HFFc6 (cell line): ENCODE measurements around the gene NSUN3. TPM values are rescaled to one million over a fixed set of nuclear protein-coding genes. Genes with fewer than 3 reads are reported as not detected.
A peak's percentile ranks its signal among the peaks of the same experiment; 100 is the strongest.

ENCODE experiments used
- DNase-seq: peaks from one replicate; pipeline ENCODE4 v3.0.0-alpha.2; 2018
- H3K27ac Mint-ChIP-seq: 2 replicates; pipeline ENCODE4 v1.8.0; 2020; ENCODE audit warnings: mild to moderate bottlenecking, mixed read lengths
- H3K27me3 Mint-ChIP-seq: 2 replicates; pipeline ENCODE4 v1.8.0; 2021; ENCODE audit warnings: mild to moderate bottlenecking, moderate library complexity, mixed read lengths; ENCODE audit not compliant: insufficient read depth
- H3K36me3 Mint-ChIP-seq: 2 replicates; pipeline ENCODE4 v1.8.0; 2021; ENCODE audit warnings: low read depth, mixed read lengths
- H3K4me1 Mint-ChIP-seq: 2 replicates; pipeline ENCODE4 v1.8.0; 2020; ENCODE audit warnings: low read depth, mixed read lengths
- H3K4me3 Mint-ChIP-seq: 2 replicates; pipeline ENCODE4 v1.8.0; 2020; ENCODE audit warnings: mild to moderate bottlenecking, moderate library complexity, mixed read lengths
- H3K9me3 Mint-ChIP-seq: 2 replicates; pipeline ENCODE4 v1.8.0; 2020; ENCODE audit warnings: mild to moderate bottlenecking, mixed read lengths
- total RNA-seq, 6 experiments: library from RNA; stranded (reverse); fragmentation: NEBNext Ultra II Directional; extraction: Animal tissue kit (Norgen Biotek cat#: 25700); gene quantifications; 2 replicates in 1 of 6; 3 replicates in 5 of 6; pipeline ENCODE4 v1.2.3, GENCODE V29; 2021
- TF ChIP-seq, protein P1 (sequence below): fragments of 200-600 bp; sonication (generic); IDR thresholded peaks from 2 replicates; pipeline ENCODE4 v1.5.0; 2021; ENCODE audit warnings: antibody characterized with exemption, mild to moderate bottlenecking

Gene NSUN3
- total RNA-seq, 6 experiments from 2014 or later: 6.1 to 8.8 (median 7.2) TPM

DNA sequence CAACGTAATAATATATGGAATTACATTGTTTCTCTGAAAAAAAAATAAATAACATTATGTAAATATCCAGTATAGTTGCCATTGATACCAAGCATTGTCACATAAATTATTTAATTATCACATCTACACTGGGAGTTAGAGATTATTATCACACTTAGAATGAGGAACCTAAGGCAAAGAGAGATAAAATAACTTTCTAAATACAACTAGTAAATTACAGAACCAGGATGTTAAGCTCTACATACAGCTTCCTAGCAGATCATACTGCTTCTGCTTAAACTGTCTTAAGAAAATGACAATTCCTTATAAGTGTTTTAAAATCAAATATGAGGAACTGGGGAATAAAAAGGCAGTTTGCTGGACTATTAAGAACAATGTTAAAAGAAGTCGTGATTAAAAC lies 104.5 kb downstream of the NSUN3 start:
- Mint-ChIP-seq H3K27ac (no peak overlapping the region), H3K4me1 (0 out of 2 replicates have a peak, but pooled peaks cover 4% of the 10 kb centered on the region), H3K9me3 (no peaks in the 10 kb centered on the region), H3K4me3 (no peak overlapping the region), H3K36me3 (no peaks in the 10 kb centered on the region), H3K27me3 (peaks cover 5% of the 10 kb centered on the region; the same call in 1 of the 2 replicates)
- TF ChIP-seq, protein P1, sequence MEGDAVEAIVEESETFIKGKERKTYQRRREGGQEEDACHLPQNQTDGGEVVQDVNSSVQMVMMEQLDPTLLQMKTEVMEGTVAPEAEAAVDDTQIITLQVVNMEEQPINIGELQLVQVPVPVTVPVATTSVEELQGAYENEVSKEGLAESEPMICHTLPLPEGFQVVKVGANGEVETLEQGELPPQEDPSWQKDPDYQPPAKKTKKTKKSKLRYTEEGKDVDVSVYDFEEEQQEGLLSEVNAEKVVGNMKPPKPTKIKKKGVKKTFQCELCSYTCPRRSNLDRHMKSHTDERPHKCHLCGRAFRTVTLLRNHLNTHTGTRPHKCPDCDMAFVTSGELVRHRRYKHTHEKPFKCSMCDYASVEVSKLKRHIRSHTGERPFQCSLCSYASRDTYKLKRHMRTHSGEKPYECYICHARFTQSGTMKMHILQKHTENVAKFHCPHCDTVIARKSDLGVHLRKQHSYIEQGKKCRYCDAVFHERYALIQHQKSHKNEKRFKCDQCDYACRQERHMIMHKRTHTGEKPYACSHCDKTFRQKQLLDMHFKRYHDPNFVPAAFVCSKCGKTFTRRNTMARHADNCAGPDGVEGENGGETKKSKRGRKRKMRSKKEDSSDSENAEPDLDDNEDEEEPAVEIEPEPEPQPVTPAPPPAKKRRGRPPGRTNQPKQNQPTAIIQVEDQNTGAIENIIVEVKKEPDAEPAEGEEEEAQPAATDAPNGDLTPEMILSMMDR: no peak
- no peak for DNase-seq

DNA sequence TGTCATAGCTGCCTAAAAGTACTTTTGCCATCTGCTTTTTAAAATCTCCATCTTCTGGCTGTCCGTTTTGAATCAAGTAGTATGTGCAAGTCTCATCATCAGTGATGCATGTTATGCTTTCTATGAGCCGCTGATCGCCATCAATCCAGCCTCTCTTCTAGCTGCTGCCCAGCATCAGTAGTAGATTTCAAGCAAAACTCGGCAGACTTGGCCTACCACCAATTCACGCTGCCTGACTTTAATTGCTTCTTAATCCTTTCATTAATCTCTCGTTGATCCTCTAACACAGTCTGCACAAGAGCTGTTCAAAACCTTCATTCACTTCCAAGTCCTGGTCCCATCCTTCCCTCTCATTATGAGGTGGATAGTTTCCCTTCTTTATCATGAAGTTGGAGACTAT lies 104.9 kb downstream of the NSUN3 start:
- DNase-seq: no peak
- Mint-ChIP-seq H3K36me3 (no peaks in the 10 kb centered on the region), H3K4me1 (0 out of 2 replicates have a peak, but pooled peaks cover under 1% of the 10 kb centered on the region), H3K4me3 (no peak overlapping the region), H3K9me3 (no peaks in the 10 kb centered on the region), H3K27me3 (peaks cover 5% of the 10 kb centered on the region; the same call in 1 of the 2 replicates), H3K27ac (no peak overlapping the region)
- TF ChIP-seq, protein P1: no peak

DNA sequence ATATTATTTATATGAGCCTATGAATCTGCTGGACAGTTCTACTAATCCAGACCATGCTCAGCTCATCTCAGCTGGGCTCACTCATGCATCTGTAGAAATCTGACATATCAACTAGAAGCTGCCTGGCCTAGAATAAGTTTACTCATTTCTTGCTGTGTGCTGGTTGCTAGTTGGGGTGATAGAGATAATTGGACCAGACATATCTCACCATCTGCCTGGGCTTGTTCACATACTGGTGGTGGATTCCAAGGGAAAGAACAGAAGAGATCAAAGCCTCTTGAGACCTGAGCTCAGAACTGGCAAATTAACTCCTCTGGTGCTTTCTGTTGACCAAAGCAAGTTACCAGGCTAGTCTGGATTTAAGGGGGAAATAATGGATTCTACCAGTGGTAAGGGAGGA lies 109.1 kb downstream of the NSUN3 start:
- Mint-ChIP-seq H3K9me3 (no peaks in the 10 kb centered on the region), H3K4me1 (peaks cover 14% of the 10 kb centered on the region), H3K36me3 (no peaks in the 10 kb centered on the region), H3K27ac (no peak overlapping the region), H3K27me3 (no peaks in the 10 kb centered on the region; the same call in 1 of the 2 replicates), H3K4me3 (no peak overlapping the region)
- TF ChIP-seq, protein P1: no peak
- DNase-seq: no peak

DNA sequence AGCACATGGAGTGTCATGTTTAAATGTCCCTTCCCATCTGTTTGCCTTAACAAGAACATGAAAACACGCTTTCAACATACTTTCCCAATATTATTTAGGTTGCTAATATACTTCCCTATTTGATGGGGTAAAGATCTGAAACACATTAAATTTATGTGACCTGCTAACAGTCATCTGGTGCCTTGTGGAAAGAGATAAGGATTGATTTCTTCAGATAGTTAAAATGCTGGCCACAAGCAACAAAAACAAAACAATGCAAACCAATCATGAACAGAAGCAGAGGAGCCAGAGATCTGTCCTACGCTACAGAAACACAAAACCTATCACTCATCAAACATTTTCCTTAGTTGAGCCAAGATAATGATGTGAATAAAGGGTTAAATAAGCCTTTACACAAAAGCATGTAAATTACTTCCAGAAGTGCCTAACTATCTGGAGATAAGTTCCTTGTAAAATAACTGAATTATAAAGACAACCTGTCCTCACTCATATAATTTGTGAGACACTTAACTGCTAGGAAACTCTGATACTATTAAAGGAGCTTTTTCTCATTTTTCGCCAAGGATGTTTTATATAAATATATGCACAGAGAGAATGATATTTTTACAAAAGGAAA lies 109.9 kb downstream of the NSUN3 start:
- Mint-ChIP-seq H3K4me3 (no peak overlapping the region), H3K36me3 (no peaks in the 10 kb centered on the region), H3K27me3 (no peaks in the 10 kb centered on the region; the same call in 1 of the 2 replicates), H3K27ac (no peak overlapping the region), H3K9me3 (no peaks in the 10 kb centered on the region), H3K4me1 (peaks cover 22% of the 10 kb centered on the region)
- TF ChIP-seq, protein P1: no peak
- no peak for DNase-seq

DNA sequence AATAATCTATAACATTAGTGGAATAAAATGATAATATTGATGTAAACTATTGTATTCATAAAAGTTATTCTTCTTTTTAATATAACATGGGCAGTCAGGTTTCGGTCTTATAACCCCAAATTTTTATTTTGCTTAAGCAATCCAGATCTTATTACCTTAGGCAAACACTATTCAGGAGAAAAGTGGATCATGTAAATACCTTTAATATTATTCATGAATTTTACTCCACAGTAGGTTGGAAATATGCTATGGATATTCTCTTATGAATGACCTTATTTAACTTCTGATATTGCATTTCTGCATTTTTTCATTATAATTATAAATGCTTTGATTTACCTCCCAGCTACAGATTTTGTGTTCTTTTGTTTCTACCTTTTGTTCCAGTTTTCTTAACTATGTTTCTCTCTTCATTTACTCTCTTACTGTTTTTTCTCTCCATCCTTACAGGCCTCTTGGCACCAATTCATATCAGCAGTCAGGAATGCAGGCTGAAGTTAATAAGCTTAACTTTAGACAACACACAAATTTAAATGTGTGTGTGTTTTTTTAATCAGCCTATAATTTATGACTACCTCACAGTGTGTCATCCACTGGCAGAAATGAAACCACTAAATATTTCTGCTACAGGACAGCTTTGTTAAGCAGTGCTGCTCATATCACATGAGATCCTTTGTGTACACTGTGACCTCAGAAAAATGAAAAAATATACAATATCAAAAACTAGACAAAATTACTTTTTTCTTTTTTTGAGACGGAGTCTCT lies 111.0 kb downstream of the NSUN3 start:
- Mint-ChIP-seq H3K4me3 (no peak overlapping the region), H3K36me3 (no peaks in the 10 kb centered on the region), H3K27me3 (no peaks in the 10 kb centered on the region; the same call in 1 of the 2 replicates), H3K4me1 (peaks cover 28% of the 10 kb centered on the region), H3K27ac (no peak overlapping the region), H3K9me3 (no peaks in the 10 kb centered on the region)
- TF ChIP-seq, protein P1: no peak
- DNase-seq: peak; percentile 13
